Measurements from ENCODE around the gene COL24A1.
"Not testable (repeated sequence)": the region's sequence is repeated elsewhere in the genome, so short reads cannot be mapped to it uniquely, and the experiment has no call there.

Gene COL24A1

GRCh38 chr1:86071870-86072269 is 84.7 kb downstream of the COL24A1 start:
- DNase-seq: not testable (repeated sequence)

DNA sequence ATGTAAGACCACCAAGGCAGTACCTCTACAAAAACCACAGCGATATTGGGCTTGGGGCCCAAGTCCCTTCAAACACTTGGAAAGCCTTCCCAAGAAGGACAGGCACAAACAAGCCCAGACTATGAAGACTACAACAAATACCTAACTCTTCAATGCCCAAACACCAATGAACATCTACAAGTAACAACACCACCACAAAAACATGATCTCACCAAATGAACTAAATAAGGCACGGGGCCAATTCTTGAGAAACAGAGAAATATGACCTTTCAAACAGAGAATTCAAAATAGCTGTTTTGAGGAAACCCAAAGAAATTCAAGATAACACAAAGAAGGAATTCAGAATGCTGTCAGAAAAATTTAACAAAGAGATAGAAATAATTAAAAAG is 86.8 kb downstream of the COL24A1 start:
- DNase-seq: no peak

DNA sequence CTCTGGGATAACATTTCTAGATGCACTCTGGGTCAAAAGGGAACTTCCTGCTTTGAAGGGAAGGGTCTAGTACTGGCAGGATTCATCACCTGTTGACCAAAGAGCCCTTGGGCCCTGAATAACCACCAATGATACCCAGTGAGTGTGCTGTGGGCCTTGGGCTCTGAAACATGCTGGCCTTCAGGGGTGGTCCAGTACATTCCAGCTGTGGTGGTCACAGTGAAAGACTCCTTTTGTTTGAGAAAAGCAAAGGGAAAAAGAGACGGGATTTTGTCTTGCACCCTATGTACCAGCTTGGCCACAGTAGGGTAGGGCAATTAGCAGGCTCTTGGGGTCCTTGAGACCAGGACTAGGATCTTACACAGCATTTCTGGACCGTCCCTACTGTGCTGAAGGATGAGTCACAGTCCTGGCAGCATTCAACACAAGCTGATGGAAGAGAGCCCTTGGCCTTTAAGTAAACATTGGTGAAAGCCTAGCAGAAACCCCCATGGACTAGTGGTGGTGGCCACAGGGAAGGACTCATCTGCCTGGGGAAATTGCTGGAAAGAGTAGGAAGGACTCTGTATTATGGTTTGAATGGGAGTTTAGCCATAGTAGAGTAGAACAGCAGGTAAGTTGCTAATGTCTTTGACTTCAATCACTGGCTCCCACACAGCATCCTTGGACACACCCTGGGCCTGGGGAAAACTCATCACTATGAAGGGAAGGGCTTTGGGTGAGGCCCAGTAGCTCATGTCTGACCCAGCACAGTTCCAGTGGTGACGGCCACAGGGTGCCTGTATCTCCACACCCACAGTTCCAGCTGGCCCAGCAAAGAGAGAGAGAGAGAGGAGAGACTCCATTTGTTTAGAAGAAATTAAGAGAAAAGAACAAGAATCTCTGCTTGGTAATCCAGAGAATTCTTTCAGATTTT is 87.5 kb downstream of the COL24A1 start:
- no peak for DNase-seq

DNA sequence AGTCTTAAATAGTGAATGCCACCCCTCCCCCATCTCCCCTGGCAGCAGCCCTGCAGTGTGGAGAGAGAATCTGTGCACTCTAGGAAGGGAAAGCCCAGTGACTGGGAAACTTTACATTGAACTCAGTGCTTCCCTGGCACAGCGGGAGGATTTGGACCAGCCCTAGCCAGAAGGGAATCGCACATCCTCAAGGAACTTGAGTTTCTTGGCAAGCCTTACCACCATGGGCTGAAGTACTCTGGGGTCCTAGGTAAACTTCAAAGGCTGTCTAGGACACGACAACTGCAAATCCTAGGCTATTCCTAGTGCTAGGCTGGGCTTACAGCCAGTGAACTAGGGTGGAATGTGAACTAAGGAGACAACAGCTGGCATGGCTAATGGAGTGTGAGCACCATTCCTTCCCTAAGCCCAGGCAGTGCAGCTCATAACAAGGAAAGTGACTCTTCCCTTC is 88.3 kb downstream of the COL24A1 start:
- no peak for DNase-seq

DNA sequence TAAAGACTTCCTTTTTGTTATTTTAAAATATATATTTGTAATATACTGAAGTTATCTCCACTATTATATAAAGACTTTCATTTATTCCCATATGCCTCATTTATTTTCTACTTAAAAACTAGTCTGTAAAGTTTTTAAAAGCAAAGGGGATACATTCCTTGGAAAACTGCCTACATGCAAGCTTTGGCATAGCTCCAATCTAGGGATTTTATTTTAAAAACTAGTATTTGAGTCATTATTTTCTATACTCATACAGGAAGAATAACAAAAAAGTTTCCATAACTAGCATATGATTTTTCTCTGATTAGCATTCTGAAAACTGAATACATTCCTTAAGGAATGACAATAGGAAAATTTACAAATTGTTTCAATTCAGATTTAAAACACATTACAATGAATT is 88.9 kb downstream of the COL24A1 start:
- DNase-seq: no peak

DNA sequence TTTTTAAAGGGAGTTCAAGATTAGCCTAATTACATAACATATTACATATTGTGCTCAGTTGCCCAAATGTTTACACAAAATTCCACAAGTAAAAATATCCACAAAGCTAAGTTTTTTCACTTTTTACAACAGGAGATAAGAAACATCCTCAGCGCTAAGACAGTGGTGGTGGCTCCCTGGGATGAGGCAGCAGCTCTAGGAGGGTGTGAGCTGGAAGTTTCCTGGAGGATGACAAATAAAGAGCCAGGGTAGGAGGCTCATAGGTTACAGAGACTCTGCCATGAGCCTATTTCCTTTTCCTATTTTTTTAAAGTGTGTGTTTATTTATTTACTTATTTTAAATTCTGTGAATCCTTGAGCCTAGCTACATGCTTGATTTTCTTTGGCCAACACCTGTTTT is 91.7 kb downstream of the COL24A1 start:
- DNase-seq: no peak

GRCh38 chr1:86063721-86064120 is 92.9 kb downstream of the COL24A1 start:
- no peak for DNase-seq

DNA sequence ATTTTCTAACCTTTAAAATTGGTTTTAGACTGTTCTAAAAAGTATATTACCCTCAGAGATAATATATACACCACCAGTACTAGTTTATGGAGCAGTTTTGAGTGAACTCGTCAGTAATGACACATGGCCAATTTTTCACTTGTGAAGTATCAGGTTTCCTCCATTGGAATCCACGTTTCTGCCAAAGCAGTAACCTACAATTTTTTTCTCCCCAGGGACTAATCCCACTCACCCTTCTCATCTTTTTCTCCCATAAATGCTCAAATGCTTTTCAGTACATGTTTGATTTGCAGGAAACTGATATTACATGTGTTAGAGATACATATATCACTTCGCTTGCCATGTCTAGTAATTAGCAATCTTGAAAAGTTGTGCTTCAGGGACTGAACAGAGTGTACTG is 94.1 kb downstream of the COL24A1 start:
- DNase-seq: no peak

DNA sequence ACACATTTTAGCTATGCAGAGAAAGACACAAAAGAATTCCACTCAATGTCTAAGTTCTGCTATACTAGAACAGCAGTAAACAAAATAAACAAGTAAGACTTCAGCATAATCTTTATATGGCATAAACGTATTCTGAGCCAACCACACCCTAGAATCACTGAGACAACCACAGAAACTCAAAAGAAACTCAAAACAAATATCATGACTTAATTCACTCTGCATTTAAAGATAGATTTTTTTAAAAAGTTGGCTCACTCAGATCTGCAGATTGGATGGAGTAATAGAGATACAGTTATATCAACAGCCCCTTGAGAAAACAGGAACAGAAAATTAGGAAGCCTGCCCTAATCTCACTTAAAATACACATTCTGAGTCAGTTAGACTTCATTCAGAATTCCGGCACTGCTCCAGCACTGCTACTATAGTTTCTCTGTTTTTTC is 95.0 kb downstream of the COL24A1 start:
- peak; percentile 34 for DNase-seq

- no peak for DNase-seq
Observed at GRCh38 chr1:86054396-86054795, 102.2 kb downstream of the COL24A1 start.

- DNase-seq: no peak
Observed at GRCh38 chr1:86052948-86053698, 103.4 kb downstream of the COL24A1 start.

DNA sequence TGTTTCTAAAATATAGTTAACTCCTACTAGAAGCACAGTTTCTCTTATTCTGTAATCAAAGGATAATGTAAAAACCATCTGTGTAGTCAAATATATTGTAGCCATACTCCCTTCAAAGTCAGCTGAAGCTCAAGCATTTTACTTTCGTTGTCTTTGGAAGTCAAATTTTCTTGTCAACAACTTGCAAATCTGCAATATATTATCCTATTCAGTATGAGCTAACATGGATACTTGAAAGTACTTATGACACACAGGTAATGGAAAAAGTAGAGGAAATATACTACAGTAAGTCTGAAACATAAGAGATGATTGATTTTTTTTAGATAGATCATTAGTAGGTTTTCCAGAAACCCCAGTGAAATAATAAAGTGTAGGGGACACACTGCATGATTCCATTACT is 121.5 kb downstream of the COL24A1 start:
- no peak for DNase-seq

- DNase-seq: no peak
Observed at GRCh38 chr1:86030180-86030579, 126.4 kb downstream of the COL24A1 start.

DNA sequence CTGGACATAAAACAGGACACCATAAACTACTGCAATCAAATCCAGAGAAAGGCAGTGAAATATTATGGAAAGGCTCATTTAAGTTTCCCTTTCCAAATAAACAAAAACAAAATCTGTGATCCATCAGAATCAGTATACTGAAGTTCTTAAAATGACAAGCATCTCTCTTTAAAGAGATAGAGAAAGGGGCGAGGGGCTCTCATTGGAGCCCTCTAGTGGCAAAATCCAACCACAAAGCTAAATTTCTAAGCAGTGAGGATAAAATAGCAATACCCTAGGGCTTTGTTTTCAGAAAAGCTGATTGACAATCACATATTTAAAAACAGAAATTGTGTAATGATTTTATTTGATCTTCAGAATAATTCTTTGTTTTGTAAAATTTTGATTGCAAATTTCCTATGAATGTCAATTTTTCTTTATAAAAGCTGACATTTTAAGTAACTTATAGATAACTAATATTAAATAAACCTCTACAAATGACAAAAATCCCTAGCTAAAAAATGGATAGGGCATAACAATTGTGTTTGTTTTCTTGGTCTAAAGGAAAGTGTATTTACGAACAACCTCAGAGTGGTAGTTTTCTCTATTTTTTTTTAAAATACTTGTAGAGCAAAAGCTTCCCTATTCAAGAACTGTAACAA is 138.2 kb downstream of the COL24A1 start:
- DNase-seq: peak; percentile 68

- no peak for DNase-seq
Observed at GRCh38 chr1:86016076-86016759, 140.4 kb downstream of the COL24A1 start.

DNA sequence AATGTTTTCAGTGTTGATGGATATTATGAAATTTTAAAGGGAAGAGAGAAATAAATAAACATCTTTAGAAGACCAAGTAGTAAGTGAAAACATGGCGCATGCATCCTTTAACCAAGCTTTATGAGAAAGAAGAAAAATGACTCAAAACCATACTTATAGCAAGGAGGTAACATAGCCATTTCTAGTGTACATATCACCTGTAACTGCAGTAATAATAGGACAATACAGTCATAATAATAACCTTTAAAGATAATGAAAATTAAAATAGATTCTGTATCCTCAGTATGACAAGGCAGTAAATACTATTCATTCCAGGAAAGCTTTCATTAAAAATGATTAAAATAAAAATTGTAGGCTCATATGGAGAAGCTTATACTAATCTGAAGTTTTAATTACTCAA is 141.2 kb downstream of the COL24A1 start:
- DNase-seq: no peak

DNA sequence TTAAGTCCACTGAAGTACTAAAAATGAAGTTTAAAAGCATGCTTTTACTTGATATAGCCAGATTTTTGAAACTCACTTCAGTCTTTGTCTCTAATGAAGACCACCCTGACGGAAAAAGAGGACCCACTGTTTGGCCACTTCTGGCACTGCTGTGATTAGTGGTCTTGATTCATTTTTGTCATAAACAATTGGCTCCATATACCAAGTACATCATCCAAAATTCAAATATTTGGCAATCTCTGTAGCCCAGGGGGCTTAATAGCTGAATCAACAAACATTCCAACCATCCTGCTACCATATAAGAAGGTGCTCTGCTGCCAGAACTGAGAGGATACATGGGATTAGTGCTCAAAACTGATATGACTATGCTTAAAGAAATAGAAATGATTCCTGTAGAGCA is 156.0 kb downstream of the COL24A1 start:
- DNase-seq: no peak

DNA sequence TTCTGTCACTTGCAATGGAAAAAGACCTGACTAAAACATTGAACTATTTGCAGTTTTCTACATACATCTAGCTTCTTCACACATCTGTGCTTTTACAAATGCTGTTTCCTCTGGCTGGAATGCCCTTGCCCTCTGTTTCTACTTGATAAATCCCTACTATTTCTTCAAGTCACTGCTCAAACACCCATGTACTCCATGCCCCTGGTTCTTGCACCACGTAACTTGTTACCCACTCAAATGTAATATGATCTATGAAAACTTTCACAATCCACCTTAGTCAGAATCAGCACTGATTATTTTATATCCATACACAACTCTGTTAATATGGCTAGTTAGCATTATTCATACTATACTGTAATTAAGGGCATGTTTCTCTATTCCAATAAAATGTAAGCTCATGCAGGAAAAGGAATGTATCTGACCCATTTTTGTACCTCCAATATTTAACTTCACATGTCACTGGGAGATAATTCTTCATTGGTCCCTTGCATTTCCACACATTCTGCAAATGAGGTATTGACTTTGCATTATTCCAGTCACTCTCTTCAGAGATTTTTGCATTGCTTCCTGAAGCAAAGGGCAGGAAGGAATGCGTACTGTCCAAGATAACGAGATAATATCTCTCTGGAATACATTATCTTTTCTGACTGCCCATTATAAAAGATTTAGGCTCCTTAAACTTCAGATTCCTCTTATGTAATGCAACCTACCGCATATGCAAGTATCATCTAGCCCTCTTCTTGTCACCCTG is 158.3 kb downstream of the COL24A1 start:
- DNase-seq: no peak

GRCh38 chr1:85992791-85993190 is 163.8 kb downstream of the COL24A1 start:
- DNase-seq: peak; percentile 59

DNA sequence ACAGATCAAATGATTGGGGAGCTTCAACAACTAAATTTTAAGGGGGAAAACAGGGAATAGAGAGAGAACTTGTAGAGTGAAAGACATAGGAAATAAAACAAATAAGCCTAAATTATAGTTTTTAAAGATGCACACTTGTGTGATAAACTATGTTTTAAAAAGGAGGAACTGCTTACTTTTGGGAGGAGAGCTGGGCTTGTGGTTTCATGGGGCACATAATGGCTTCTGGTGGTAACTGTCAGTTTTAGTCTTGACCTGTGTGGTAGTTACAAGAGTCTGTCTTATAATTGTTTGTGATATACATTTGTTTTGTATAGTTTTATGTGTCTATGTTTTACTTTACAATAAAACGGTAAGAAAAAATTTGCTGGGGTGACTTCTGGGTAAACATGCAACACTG is 165.3 kb downstream of the COL24A1 start:
- peak; percentile 45 for DNase-seq

DNA sequence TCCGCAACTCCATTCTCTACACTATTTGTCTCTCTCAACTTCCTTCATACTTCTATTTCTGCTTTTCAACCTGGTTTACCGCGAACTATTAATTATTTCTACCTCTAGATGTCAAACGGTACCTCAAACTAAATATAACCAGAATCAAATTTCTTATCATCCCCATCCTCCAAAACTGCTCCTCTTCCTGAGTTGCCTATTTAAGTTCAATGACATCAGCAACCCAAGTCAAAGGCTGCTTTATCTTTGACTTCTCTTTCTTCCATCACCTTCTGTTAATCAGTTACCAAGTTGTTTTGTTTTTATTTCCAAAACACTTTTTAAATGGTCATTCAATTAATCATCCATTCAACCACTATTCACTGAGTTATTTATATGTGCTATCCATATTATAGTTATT is 171.9 kb downstream of the COL24A1 start:
- DNase-seq: no peak

DNA sequence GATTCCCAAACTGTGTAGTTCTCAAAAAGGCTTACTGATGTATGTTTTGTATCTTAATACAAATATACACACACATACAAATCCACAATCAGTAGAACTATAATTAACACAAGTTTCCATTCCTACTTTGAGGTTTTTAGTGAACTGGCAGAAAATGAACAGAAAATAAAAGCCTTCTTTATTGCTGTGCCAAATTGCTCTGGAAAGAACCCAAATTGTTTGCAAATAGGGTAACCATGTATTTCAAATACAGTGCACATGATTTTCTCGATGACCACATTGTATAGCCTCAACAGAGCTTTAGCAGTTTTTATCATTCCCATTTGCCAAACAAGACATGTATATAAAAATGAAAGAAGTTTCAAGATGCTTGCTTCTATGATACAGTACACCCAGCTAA is 173.3 kb downstream of the COL24A1 start:
- no peak for DNase-seq

All from hematopoietic multipotent progenitor cell treated with erythropoietin and hydrocortisone succinate and interleukin-3 and kit ligand, for 6 days (in vitro differentiated cells).